Mucosa of gallbladder (tissue), 1 donor: ENCODE results near the gene OR5D14. TPM values are rescaled to one million over a fixed set of nuclear protein-coding genes. Genes with fewer than 3 reads are reported as not detected.

Experiments used
- DNase-seq: peaks from one replicate; pipeline ENCODE4 v3.0.0-alpha.2; 2020; ENCODE audit warnings: low spot score
- total RNA-seq: library from RNA; stranded (reverse); gene quantifications from one replicate; pipeline ENCODE4 v1.2.1, GENCODE V29; 2021
- donor health status: DM: no; HTN: no; CAD: no.

Gene OR5D14
- not detected for total RNA-seq

DNA sequence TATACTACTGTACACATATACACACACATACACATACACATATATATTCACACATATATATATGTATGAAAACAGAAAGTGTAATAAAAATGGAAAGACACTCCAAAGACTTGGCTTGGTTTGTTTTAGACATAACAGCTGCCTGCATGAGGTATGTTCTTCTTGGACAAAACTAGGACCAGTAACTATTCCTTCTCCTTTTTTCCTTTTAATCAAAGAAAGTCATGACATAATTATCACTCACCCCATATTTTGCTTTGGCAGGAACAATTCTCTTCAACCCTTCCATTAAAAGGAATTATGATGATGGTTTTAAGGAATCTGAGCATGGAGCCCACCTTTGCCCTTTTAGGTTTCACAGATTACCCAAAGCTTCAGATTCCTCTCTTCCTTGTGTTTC is at the start of gene OR5D14:
Gene OR5D14 (plus strand): TSS at position 301 of the 400 bp plus-strand sequence. CDS start 0 bp downstream, at position 301.
- no peak for DNase-seq

DNA sequence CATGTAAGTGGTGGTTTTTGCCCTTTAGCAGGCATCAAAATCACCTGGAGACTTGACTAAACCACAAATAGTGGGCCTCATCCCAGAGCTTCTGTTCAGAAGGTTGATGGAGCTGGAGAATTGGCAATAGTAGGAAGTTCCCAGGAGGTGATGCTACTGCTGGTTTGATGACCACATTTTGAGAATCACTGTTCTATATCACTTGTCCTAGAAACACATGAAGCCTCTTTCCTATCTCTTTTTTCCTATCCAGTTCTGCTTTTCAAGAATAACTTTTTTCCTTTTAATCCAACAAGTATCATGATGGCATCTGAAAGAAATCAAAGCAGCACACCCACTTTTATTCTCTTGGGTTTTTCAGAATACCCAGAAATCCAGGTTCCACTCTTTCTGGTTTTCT is 22.2 kb upstream of the OR5D14 start, which contains the start of gene OR5D13:
Gene OR5D13 (plus strand): TSS at position 301 of the 400 bp plus-strand sequence. CDS start 0 bp downstream, at position 301.
- DNase-seq, result no peak

DNA sequence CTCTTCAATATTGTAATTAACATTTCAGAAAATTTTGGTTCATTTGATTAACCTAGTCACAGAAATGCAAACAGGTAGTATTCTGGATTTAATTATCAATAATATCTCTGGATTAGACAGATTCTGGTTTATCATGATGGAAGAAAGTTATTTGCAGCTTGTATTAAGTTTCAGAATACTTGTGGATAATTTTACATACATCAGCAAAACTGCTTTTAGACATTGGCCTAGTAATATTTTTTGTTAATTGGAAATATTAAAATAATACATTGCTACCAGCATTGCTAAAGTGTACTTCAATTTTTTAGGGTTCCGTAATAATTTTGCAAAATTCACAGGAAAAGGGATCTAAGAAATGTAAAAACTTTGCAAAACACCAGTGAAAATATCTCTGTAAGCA is 3.8 kb upstream of the OR5D14 start:
- DNase-seq, result no peak

DNA sequence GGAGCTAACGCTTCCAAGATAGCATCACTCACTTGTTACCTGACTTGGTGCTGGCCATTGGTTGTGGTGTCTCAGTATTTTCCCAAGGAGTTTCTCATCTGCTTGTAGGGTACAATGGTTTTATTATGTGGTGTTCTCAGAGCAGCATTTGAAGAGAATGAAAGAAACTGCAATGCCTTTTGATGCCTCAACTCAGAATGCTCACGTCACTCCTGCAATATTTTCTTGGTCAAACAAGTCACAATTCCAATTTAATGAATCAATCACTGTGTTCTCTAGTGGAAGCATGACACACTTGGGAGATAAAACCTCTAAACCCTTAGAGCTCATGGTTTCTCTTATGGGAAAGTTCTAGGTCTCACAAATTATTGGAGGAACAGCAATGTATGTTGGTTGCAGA is 2.0 kb upstream of the OR5D14 start:
- no peak for DNase-seq

DNA sequence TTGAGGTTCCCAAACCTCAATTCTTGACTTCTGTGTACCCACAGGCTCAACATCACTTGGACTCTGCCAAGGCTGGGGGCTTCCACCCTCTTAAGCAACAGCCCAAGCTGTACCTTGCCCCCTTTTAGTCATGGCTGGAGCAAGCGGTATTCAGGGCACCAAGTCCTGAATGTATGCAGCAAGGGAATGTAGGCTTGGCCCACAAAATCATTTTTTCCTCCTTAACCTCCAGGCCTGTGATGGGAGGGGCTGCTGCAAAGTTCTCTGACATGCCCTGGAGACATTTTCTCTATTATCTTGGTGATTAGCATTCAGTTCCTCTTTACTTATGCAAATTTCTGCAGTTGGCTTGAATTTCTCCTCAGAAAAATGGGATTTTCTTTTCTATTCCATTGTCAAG is 10.9 kb downstream of the OR5D14 start:
- no peak for DNase-seq

DNA sequence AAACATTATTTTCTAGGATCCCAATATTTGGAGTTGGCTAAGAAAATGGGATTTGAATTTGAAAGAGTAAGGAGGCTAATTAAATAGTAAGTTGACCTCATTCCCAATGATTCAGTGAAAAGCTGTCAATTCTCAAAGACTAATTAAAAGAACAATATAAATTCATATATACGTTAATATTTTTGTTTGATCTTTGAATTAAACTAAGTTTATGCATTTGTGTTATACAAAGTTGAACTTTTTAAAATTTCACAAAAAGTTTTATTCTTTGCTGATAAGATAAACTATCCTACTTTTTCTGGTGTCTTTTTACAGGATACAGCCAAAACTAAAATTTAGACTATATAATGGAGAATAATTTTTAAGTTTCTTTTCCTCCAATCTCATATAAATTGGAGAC is 15.7 kb downstream of the OR5D14 start, which contains the start of gene OR5L1:
Gene OR5L1 (plus strand): TSS at position 301 of the 400 bp plus-strand sequence. CDS start 100 bp downstream, outside the sequence.
- no peak for DNase-seq

DNA sequence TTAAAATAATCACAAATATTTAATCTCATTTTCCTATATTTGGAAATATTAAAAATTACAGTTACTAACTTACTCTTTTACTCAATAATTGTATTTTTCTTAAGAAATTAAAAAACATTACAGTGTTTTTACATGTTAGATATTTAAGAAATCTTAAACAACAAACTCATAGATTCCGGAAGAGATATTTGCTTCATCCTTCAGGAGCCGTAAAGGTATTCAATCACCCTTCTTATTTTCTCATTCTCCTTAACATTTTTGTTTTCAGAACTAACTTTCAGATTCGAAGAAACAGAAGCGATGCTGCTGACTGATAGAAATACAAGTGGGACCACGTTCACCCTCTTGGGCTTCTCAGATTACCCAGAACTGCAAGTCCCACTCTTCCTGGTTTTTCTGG is 24.0 kb downstream of the OR5D14 start, which contains the start of gene OR5D18:
Gene OR5D18 (plus strand): TSS at position 301 of the 400 bp plus-strand sequence. CDS start 0 bp downstream, at position 301.
- DNase-seq, result no peak

DNA sequence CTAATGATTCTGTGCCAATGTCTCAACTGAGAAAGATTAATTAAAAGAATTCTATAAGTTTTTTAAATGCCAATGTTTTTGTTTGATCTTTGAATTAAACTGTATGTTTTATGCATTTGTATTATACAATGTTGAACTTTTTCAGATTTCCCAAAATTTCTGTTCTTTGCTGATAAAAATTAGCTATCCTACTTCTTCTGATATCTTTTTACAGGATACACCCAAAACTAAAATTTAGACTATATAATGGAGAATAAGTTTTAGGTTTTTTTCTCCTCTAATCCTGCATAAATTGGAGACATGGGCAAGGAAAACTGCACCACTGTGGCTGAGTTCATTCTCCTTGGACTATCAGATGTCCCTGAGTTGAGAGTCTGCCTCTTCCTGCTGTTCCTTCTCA is 31.6 kb downstream of the OR5D14 start, which contains the start of gene OR5L2:
Gene OR5L2 (plus strand): TSS at position 301 of the 400 bp plus-strand sequence. CDS start 0 bp downstream, at position 301.
- no peak for DNase-seq

DNA sequence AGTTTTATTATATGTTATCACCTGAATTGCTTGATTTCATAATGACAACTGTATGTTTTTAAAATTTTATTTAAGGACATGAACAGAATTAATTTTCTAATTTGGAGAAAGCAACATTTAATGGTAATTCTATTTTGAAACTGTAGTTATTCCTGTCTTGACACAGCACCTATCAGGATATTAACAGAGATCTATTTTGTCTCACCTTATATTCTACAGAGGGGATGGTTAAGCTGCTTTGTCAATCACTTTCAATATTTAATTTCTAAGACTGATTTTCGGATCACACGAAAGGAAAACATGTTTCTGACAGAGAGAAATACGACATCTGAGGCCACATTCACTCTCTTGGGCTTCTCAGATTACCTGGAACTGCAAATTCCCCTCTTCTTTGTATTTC is 43.1 kb downstream of the OR5D14 start, which contains the start of gene OR5D16:
Gene OR5D16 (plus strand): TSS at position 301 of the 400 bp plus-strand sequence. CDS start 0 bp downstream, at position 301.
- no peak for DNase-seq

Other genes starting within 250 kb of the OR5D14 start
- gene OR4C15, start 241.1 kb upstream of the OR5D14 start, total RNA-seq, result not detected
- gene OR4C16, start 223.4 kb upstream of the OR5D14 start, total RNA-seq, result not detected
- gene OR4C11, start 187.9 kb upstream of the OR5D14 start, total RNA-seq, result not detected
- gene OR4P4, start 160.4 kb upstream of the OR5D14 start, total RNA-seq, result not detected
- gene OR4S2, start 147.2 kb upstream of the OR5D14 start, total RNA-seq, result not detected
- gene OR4C6, start 133.4 kb upstream of the OR5D14 start, total RNA-seq, result not detected
- gene OR5D13, start 22.1 kb upstream of the OR5D14 start, total RNA-seq, result not detected
- gene OR5L1, start 15.8 kb downstream of the OR5D14 start, total RNA-seq, result not detected
- not detected for gene OR5D18, start 24.1 kb downstream of the OR5D14 start, total RNA-seq
- gene OR5L2, start 31.7 kb downstream of the OR5D14 start, total RNA-seq, result not detected
- not detected for gene OR5D16, start 43.2 kb downstream of the OR5D14 start, total RNA-seq
- gene TRIM51, start 87.7 kb downstream of the OR5D14 start, total RNA-seq, result not detected
- not detected for gene OR5W2, start 119.0 kb downstream of the OR5D14 start, total RNA-seq
- gene OR5I1, start 140.8 kb downstream of the OR5D14 start, total RNA-seq, result not detected
- gene OR10AG1, start 174.4 kb downstream of the OR5D14 start, total RNA-seq, result not detected
- gene OR5F1, start 199.1 kb downstream of the OR5D14 start, total RNA-seq, result not detected
- not detected for gene OR5AS1, start 232.1 kb downstream of the OR5D14 start, total RNA-seq